ENCODE results near the gene OPCML.

DNA sequence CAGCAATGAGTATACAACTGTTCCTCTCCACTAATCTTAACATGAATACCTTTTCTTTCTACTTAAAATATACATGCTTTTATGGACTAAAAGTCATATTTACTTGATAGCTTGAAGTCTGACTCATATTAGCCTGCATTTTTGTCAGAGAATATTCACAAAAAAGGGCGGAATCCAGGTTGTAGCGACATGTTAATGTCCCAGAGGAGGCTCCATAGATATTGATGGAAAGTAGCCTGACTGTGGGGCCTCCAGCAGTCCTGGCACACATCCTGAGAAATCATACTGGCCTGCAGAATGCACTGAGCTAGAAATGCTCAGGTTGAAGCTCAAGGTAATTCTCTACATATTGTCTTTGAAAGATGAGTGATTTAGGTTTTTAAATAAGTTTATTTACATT lies 1110.7 kb downstream of the OPCML start:
- TF ChIP-seq GABPA (IDR thresholded peaks at IDR 0.05; ENCODE audit: low read depth) (no peak), POLR2AphosphoS5 (IDR thresholded peaks at IDR 0.05; ENCODE audit: low read depth) (no peak)
- TF ChIP-seq, protein P1, sequence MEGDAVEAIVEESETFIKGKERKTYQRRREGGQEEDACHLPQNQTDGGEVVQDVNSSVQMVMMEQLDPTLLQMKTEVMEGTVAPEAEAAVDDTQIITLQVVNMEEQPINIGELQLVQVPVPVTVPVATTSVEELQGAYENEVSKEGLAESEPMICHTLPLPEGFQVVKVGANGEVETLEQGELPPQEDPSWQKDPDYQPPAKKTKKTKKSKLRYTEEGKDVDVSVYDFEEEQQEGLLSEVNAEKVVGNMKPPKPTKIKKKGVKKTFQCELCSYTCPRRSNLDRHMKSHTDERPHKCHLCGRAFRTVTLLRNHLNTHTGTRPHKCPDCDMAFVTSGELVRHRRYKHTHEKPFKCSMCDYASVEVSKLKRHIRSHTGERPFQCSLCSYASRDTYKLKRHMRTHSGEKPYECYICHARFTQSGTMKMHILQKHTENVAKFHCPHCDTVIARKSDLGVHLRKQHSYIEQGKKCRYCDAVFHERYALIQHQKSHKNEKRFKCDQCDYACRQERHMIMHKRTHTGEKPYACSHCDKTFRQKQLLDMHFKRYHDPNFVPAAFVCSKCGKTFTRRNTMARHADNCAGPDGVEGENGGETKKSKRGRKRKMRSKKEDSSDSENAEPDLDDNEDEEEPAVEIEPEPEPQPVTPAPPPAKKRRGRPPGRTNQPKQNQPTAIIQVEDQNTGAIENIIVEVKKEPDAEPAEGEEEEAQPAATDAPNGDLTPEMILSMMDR (IDR thresholded peaks at IDR 0.05; ENCODE audit: insufficient read depth, low read length): no peak
- TF ChIP-seq, protein P2, sequence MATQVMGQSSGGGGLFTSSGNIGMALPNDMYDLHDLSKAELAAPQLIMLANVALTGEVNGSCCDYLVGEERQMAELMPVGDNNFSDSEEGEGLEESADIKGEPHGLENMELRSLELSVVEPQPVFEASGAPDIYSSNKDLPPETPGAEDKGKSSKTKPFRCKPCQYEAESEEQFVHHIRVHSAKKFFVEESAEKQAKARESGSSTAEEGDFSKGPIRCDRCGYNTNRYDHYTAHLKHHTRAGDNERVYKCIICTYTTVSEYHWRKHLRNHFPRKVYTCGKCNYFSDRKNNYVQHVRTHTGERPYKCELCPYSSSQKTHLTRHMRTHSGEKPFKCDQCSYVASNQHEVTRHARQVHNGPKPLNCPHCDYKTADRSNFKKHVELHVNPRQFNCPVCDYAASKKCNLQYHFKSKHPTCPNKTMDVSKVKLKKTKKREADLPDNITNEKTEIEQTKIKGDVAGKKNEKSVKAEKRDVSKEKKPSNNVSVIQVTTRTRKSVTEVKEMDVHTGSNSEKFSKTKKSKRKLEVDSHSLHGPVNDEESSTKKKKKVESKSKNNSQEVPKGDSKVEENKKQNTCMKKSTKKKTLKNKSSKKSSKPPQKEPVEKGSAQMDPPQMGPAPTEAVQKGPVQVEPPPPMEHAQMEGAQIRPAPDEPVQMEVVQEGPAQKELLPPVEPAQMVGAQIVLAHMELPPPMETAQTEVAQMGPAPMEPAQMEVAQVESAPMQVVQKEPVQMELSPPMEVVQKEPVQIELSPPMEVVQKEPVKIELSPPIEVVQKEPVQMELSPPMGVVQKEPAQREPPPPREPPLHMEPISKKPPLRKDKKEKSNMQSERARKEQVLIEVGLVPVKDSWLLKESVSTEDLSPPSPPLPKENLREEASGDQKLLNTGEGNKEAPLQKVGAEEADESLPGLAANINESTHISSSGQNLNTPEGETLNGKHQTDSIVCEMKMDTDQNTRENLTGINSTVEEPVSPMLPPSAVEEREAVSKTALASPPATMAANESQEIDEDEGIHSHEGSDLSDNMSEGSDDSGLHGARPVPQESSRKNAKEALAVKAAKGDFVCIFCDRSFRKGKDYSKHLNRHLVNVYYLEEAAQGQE (IDR thresholded peaks at IDR 0.05; ENCODE audit: insufficient replicate concordance, low read depth): no peak

Data from HL-60 (cell line).